A673 (cell line): ENCODE measurements around the gene MORN1. TPM values are rescaled to one million over a fixed set of nuclear protein-coding genes. Genes with fewer than 3 reads are reported as not detected.

ENCODE experiments used
- BruUV-seq: library from RNA; stranded (reverse); fragments of 400-500 nt; replicated peaks from 2 replicates; lab custom pipeline; 2021; lab: Mats Ljungman, UMichigan
- CTCF ChIA-PET: fragments of 300-600 bp; sonication (Branson Sonifier 250); formaldehyde crosslinking; loops from one replicate; lab custom pipeline; 2022; ENCODE audit warnings: antibody characterized with exemption; lab: Charles Lee
- POLR2A ChIA-PET: fragments of 300-600 bp; sonication (Branson Sonifier 250); formaldehyde crosslinking; loops from one replicate; lab custom pipeline; 2022; ENCODE audit warnings: antibody characterized with exemption; ENCODE audit not compliant: low non-redundant PET; lab: Charles Lee
- DNase-seq: peaks from one replicate; pipeline ENCODE4 v3.0.0-alpha.2; 2015; ENCODE audit warnings: low spot score
- H3K27ac ChIP-seq: fragments of 200-600 bp; sonication (generic); 2 replicates; pipeline ENCODE4 v1.5.1; 2016; ENCODE audit warnings: mixed run types, low read depth, mild to moderate bottlenecking, mixed read lengths, antibody characterized with exemption, low read length; ENCODE audit not compliant: poor library complexity, severe bottlenecking
- H3K27me3 ChIP-seq: fragments of 200-600 bp; sonication (generic); replicated peaks from 2 replicates; pipeline ENCODE4 v1.6.1; 2017; ENCODE audit warnings: mixed run types, low read depth, mild to moderate bottlenecking, mixed read lengths, antibody characterized with exemption, low read length; ENCODE audit not compliant: insufficient read depth, poor library complexity
- H3K36me3 ChIP-seq: fragments of 200-600 bp; sonication (generic); 2 replicates; pipeline ENCODE4 v1.6.1; 2016; ENCODE audit warnings: mixed run types, mild to moderate bottlenecking, mixed read lengths, antibody characterized with exemption, low read length; ENCODE audit not compliant: insufficient read depth, poor library complexity, severe bottlenecking
- H3K4me1 ChIP-seq: fragments of 200-600 bp; sonication (generic); 2 replicates; pipeline ENCODE4 v1.6.1; 2017; ENCODE audit warnings: mixed run types, mild to moderate bottlenecking, mixed read lengths, antibody characterized with exemption, low read length; ENCODE audit not compliant: insufficient read depth, poor library complexity, severe bottlenecking
- H3K4me3 ChIP-seq: fragments of 200-600 bp; sonication (generic); 2 replicates; pipeline ENCODE4 v1.5.1; 2016; ENCODE audit warnings: low read depth, mixed run types, mild to moderate bottlenecking, mixed read lengths, low read length; ENCODE audit not compliant: poor library complexity, severe bottlenecking
- H3K9me3 ChIP-seq: fragments of 200-600 bp; sonication (generic); 2 replicates; pipeline ENCODE4 v1.6.1; 2016; ENCODE audit warnings: mixed run types, low read depth, mild to moderate bottlenecking, mixed read lengths, antibody characterized with exemption, low read length; ENCODE audit not compliant: poor library complexity, severe bottlenecking
- CTCF ChIP-seq: fragments of 300-800, 200-600 bp; sonication (generic); conservative IDR thresholded peaks from 2 replicates; pipeline ENCODE4 v1.5.1; 2017; ENCODE audit warnings: low read depth, mild to moderate bottlenecking, antibody characterized with exemption, low read length, moderate library complexity, mixed read lengths
- EZH2 ChIP-seq: fragments of 200-600 bp; sonication (generic); IDR thresholded peaks from 2 replicates; pipeline ENCODE4 v1.6.1; 2017; ENCODE audit warnings: borderline replicate concordance, low read depth, mild to moderate bottlenecking, mixed read lengths, antibody characterized with exemption, low read length; ENCODE audit not compliant: poor library complexity, severe bottlenecking
- intact Hi-C: fragments of 100-400 bp; cut with micrococcal nuclease; formaldehyde crosslinking; loops from one replicate; pipeline ENCODE4 v1.10.0; 2022; ENCODE audit not compliant: unreplicated experiment
- total RNA-seq: library from RNA; stranded (reverse); gene quantifications from 2 replicates; pipeline ENCODE4 v1.2.3, GENCODE V29; 2021

Gene MORN1
- total RNA-seq, 1 experiment from 2014 or later, result 24.7 TPM

DNA sequence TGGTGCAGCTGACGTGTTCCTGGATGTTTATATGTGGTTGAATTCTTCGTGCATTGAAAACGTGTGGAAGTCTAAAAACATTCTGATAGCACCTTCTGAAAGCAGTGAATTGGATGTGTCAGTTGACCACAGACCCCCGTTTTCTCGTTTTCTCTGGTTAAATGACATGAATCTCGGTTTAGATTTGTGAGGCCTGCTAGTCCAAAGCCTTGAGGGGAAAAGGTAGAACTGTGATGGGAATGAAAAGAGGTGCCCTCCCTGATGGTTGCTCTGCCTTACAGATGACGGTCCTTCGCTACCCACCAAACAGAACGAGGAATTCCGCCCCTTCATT is 9.2 kb upstream of the MORN1 start:
- CTCF ChIA-PET, result no interaction called here
- Histone ChIP-seq H3K4me1 (no peaks in the 10 kb centered on the region), H3K27me3 (no peaks in the 10 kb centered on the region), H3K4me3 (no peak overlapping the region), H3K9me3 (no peaks in the 10 kb centered on the region), H3K36me3 (peaks cover 89% of the 10 kb centered on the region), H3K27ac (no peak overlapping the region)
- BruUV-seq, result no TSS peak
- no peak for DNase-seq
- intact Hi-C loops, result no loop called here
- TF ChIP-seq EZH2 (no peak), CTCF (no peak)
- POLR2A ChIA-PET, result no interaction called here

DNA sequence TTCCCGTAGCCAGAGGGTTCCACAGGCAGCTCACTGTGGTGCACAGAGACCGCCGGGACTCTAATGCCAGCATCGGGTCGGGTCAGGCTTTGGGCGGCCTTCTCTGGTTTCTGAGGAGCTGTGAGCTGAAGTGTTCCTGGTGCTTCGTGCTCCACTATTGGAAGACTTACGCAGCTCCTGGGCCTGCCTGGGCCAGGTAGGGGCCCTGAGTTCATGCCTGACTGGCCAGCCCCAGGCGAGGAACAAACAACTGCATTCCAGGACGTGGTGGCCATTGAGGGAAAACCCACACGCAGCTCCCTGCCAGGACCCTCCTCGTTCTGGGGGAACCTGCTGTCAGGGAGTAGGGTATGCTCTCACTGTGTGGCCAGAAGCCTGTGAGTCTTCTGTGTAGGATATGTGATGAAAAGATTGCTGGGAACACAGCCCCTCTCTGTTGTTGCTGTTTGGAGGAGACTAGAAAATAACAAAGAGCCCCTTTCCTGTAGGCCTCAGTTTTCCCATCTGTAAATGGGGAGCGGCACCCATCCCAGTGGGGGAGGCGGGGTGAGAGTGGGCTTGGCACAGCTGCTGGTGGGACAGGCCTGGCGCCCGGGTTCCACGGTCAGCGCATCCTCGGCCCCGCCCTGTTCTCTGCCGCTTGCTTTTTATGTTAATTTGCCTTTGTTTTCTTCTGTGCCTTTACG is 8.7 kb upstream of the MORN1 start:
- H3K27me3 ChIP-seq, result no peaks in the 10 kb centered on the region
- ChIA-PET POLR2A (no interaction called here), CTCF (no interaction called here)
- DNase-seq, result no peak
- no peak overlapping the region for H3K4me3 ChIP-seq
- intact Hi-C loops, result no loop called here
- BruUV-seq, result no TSS peak
- TF ChIP-seq CTCF (no peak), EZH2 (no peak)
- no peaks in the 10 kb centered on the region for H3K9me3 ChIP-seq
- peaks cover 88% of the 10 kb centered on the region for H3K36me3 ChIP-seq
- no peaks in the 10 kb centered on the region for H3K4me1 ChIP-seq
- H3K27ac ChIP-seq, result no peak overlapping the region

DNA sequence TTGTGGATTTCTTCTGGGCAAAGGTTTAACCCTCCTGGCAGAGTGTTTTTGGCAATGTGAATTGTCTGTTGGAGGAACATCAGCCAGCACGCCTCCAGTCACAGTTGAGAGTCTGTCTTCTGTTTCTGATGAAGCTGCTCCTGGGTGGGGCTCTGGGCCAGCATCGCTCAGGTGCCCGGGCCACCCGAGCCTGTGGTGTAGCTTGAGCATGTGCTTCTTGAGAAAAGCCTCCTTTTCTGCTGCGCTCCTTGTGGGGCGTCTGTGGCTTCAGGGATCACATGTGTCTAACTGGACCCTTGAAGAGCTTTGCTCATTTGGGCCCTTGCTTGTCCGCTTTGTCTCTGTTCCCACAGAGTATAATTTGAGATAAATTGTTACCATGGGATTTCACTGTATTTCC is 7.5 kb upstream of the MORN1 start:
- Histone ChIP-seq H3K4me3 (no peak overlapping the region), H3K9me3 (no peaks in the 10 kb centered on the region), H3K36me3 (peaks cover 82% of the 10 kb centered on the region), H3K4me1 (no peaks in the 10 kb centered on the region), H3K27ac (no peak overlapping the region), H3K27me3 (no peaks in the 10 kb centered on the region)
- DNase-seq, result no peak
- TF ChIP-seq EZH2 (no peak), CTCF (no peak)
- intact Hi-C loops, result no loop called here
- CTCF ChIA-PET, result interaction anchor here (0.6 kb wide), 1 partner anchor 1026 kb away, joined by 6 read pairs; no protein-coding TSS in a partner anchor
- POLR2A ChIA-PET, result no interaction called here
- BruUV-seq, result no TSS peak
